GM13976 (cell line): Measurements from ENCODE around the gene CD276.

ENCODE experiments used
- DNase-seq: peaks from one replicate; pipeline ENCODE4 v3.0.0; 2012; ENCODE audit warnings: low spot score
- in situ Hi-C: fragments of 300-500 bp; cut with MboI; formaldehyde crosslinking; loops from one replicate; pipeline ENCODE4 v1.12.0; 2022; ENCODE audit warnings: low sequenced_read_pairs, mixed read lengths, inconsistent platforms; ENCODE audit not compliant: unreplicated experiment
- TF ChIP-seq, protein P1 (sequence below): IDR thresholded peaks from 2 replicates; pipeline ENCODE4 v1.5.1; 2012; ENCODE audit warnings: borderline replicate concordance, mild to moderate bottlenecking; ENCODE audit not compliant: insufficient read depth; ENCODE audit errors: extremely low read depth, missing control alignments, control extremely low read depth

The CD276 gene

DNA sequence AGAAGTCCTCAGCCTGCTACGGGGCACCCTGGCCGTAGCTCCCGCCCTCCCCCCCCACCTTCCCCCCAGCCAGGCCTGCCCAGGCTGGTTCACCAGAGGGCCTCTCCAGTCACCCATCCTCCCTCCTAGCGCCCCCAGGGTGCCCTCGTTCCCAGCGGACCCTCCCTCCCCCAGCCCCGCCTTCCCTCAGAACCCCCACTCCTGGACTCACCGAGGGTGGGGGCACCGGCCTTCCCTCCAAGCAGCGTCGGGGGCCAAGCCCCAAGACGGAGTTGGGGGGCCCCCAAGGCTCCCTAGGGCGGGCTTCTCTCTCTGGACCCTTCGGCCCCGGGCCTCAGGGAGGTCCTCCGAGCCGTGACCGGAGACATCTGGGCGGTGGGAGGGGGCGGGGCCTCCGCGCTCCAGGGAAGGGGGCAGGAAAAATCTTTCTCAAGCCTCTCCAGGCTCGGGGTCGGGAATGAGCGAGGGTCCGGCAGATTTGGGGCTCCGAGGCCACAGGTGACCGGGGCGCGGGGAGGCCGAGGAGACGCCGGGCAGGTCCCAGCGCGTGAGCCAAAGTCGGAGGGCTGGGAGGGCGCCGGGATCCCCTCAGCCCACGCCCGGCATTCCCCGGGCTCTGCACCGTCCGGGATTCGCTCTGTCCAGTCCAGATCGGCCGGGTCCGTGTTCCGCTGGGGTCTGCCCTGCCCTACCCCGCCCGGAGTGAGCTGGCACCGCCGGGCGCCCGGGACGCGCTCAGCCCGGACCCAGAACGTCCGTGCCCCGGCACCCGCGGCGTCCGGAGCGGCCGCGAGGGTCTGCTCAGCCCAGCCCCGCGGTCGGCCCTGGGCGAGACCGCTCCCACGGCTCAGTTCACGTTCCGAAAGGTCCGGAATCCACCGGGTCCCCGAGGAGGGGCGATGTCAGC is 68.0 kb downstream of the CD276 start:
- in situ Hi-C loops: no loop called here
- TF ChIP-seq, protein P1, sequence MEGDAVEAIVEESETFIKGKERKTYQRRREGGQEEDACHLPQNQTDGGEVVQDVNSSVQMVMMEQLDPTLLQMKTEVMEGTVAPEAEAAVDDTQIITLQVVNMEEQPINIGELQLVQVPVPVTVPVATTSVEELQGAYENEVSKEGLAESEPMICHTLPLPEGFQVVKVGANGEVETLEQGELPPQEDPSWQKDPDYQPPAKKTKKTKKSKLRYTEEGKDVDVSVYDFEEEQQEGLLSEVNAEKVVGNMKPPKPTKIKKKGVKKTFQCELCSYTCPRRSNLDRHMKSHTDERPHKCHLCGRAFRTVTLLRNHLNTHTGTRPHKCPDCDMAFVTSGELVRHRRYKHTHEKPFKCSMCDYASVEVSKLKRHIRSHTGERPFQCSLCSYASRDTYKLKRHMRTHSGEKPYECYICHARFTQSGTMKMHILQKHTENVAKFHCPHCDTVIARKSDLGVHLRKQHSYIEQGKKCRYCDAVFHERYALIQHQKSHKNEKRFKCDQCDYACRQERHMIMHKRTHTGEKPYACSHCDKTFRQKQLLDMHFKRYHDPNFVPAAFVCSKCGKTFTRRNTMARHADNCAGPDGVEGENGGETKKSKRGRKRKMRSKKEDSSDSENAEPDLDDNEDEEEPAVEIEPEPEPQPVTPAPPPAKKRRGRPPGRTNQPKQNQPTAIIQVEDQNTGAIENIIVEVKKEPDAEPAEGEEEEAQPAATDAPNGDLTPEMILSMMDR: no peak
- no peak for DNase-seq

DNA sequence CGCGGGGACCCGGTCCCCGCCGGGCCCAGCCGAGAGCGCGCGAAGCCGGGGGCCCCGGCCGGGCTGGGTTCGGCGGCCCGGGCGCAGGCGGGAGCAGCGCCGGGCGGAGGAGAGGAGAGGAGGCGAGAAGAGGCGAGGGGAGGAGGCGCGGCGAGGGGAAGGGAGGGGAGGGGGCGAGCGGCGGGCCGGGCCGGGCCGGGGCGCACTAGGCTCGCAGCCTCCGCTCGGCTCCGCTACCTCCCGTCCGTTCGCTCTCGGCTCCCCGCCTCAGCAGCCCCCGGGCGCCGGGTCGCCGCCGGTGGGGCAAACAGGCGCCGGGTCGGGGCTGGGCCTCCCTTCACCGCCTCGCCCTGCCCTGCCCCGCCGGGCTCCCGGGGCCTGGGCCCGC is 68.6 kb downstream of the CD276 start:
- in situ Hi-C loops: no loop called here
- no peak for DNase-seq
- TF ChIP-seq, protein P1: no peak

DNA sequence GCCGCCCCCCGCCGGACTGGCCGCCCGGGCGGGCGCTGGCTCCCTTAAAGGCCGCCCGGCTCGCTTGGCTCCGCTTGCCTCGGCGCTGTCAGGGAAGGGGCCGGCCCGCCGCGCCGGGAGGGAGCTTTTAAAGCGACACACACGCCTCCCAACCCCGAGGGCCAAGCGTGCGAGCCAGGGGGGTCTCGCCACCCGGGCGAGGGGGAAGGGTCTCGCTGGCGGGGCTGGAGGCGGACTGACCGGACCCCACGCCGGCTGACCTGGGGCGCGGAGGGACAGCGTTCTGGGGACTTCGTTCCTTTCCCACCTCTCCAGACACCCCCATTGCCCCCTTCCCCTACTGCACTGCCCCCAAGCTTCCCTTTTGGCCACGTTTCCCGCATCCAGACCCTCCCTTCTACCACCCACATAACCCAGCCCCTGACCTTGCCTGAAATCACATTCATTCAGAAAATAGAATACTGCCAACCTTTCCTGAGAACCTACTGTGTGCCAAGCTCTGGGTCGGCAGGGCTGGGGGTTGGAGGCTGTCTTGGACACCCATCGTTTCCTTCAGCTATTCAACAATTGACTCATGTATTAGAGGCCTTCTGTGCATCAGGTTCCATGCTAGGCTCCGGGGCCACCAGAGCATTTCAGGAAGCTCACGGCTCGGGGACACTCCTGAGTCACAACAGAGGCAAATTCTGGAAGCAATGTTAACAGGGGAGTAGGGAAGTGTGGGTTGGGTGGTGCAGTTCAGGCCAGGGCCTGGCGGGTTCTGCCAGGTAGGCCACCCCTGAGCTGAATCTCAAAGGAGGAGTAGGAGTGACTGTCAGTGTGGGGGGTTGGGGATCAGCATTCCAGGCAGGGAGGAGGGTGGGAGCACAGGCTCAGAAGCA is 69.3 kb downstream of the CD276 start, which contains the start of gene INSYN1:
TSS of gene INSYN1 (minus strand) at position 102 of the 881 bp plus-strand sequence. CDS start 2,221 bp downstream, outside the sequence.
- TF ChIP-seq, protein P1: no peak
- no peak for DNase-seq
- in situ Hi-C loops: no loop called here

DNA sequence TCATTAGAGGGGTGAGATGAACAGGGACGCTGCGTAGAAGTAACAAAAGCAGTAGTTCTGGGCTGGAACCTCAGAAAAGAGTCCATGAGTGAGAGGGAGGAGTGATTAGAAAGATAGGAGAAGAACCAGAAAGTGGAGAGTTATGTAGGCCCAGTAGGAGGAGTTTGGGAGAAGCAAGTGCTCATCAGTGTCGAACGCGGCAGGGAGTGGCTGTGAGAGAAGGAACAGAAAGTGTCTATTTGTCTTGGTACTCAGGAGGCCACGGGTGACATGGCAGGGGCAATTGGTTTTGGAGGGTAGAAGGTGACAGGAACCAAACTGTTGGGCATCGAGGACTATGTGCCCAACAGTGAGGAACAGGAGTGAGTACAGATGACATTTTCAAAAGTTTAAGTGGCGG is 70.3 kb downstream of the CD276 start:
- no peak for DNase-seq
- in situ Hi-C loops: no loop called here
- TF ChIP-seq, protein P1: no peak

DNA sequence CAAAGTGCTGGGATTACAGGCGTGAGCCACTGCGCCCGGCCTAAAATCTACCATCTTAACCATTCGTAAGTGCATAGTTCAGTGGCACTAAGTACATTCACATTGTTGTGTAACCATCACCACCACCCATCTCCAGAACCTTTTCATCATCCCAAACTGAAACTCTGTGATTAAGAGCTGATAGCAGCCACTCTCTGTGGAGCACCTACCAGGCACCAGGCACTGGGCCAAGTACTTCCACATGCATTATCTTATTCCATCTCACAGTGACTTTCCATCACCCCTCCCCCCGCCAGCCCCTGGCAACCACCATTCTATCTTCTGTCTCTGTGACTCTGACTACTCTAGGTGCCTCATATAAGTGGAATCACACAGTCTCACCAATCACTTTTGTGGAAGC is 71.3 kb downstream of the CD276 start:
- in situ Hi-C loops: no loop called here
- TF ChIP-seq, protein P1: no peak
- DNase-seq: no peak

DNA sequence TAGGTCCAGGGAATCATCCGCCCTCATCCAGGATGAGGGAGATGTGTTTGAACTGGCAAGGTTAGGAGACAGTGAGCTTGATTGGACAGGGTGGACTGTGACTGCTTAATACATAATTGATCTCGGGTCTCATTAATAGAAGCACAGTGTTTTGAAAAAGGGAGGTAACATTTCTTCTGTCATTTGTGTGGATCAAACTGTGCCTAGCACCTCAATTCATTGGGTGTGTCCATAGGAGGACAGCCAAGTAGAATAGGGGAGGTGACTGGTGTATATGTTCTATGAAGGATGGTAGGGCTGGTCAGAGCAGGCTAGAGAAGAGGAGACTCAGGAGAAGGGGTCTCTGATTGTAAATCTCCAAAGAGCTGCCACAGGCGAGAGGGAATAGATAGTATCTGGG is 71.8 kb downstream of the CD276 start:
- no peak for DNase-seq
- in situ Hi-C loops: no loop called here
- TF ChIP-seq, protein P1: no peak
